GM19023 (cell line): ENCODE measurements around the gene NRG2.
A peak's percentile ranks its signal among the peaks of the same experiment; 100 is the strongest.

Experiments
- ATAC-seq: cut with Tn5 transposase; IDR thresholded peaks from one replicate; pipeline ENCODE4 v1.9.1; 2021; ENCODE audit warnings: mild to moderate bottlenecking, moderate library complexity; ENCODE audit not compliant: unreplicated experiment

Gene NRG2

GRCh38 chr5:139975306-139975705 lies 67.8 kb downstream of the NRG2 start:
- no peak for ATAC-seq

- no peak for ATAC-seq
These were observed 68.4 kb downstream of the NRG2 start for GRCh38 chr5:139974661-139975060.

GRCh38 chr5:139971202-139971725 lies 71.8 kb downstream of the NRG2 start:
- ATAC-seq: no peak

GRCh38 chr5:139969318-139969717 lies 73.8 kb downstream of the NRG2 start:
- ATAC-seq: no peak

GRCh38 chr5:139968547-139969261 lies 74.4 kb downstream of the NRG2 start:
- peak; percentile 91 for ATAC-seq

- no peak for ATAC-seq
These were observed 75.7 kb downstream of the NRG2 start for GRCh38 chr5:139967353-139967752.

- ATAC-seq: no peak
These were observed 76.2 kb downstream of the NRG2 start for GRCh38 chr5:139966856-139967255.

- no peak for ATAC-seq
These were observed 78.0 kb downstream of the NRG2 start for GRCh38 chr5:139964994-139965565.

GRCh38 chr5:139964266-139964993 lies 78.7 kb downstream of the NRG2 start:
- ATAC-seq: no peak

GRCh38 chr5:139962445-139962844 lies 80.7 kb downstream of the NRG2 start:
- no peak for ATAC-seq

GRCh38 chr5:139961435-139962157 lies 81.5 kb downstream of the NRG2 start:
- peak; percentile 42 for ATAC-seq

- ATAC-seq: peak; percentile 89
These were observed 82.2 kb downstream of the NRG2 start for GRCh38 chr5:139960723-139961383.

- no peak for ATAC-seq
These were observed 84.5 kb downstream of the NRG2 start for GRCh38 chr5:139958432-139959148.

- ATAC-seq: no peak
These were observed 86.8 kb downstream of the NRG2 start for GRCh38 chr5:139956342-139956741.

- ATAC-seq: no peak
These were observed 87.4 kb downstream of the NRG2 start for GRCh38 chr5:139955616-139956273.

- no peak for ATAC-seq
These were observed 88.0 kb downstream of the NRG2 start for GRCh38 chr5:139955053-139955605.

GRCh38 chr5:139954462-139954861 lies 88.6 kb downstream of the NRG2 start:
- ATAC-seq: no peak

GRCh38 chr5:139954022-139954421 lies 89.1 kb downstream of the NRG2 start:
- ATAC-seq: no peak

- no peak for ATAC-seq
These were observed 90.5 kb downstream of the NRG2 start for GRCh38 chr5:139952574-139952973.
